ENCODE data around the gene HAL.

Gene HAL

GRCh38 chr12:95996034-95996658, at the start of gene HAL:
TSS of gene HAL (minus strand) at chr12:95996344. CDS start at chr12:95995910, 434 bp downstream.
- TF ChIP-seq GATA3 (IDR thresholded peaks at IDR 0.05; ENCODE audit: low read depth, low read length) (no peak), GATA2 (IDR thresholded peaks at IDR 0.05; ENCODE audit: low read depth, low read length) (no peak)

GRCh38 chr12:96045566-96045965, 49.4 kb upstream of the HAL start:
- no peak for TF ChIP-seq GATA2 (IDR thresholded peaks at IDR 0.05; ENCODE audit: low read depth, low read length)
- TF ChIP-seq GATA3 (IDR thresholded peaks at IDR 0.05; ENCODE audit: low read depth, low read length): no peak

- TF ChIP-seq GATA2 (IDR thresholded peaks at IDR 0.05; ENCODE audit: low read depth, low read length) (no peak), GATA3 (IDR thresholded peaks at IDR 0.05; ENCODE audit: low read depth, low read length) (no peak)
Observed at GRCh38 chr12:96044943-96045290, 48.8 kb upstream of the HAL start.

GRCh38 chr12:96044017-96044942, 48.1 kb upstream of the HAL start:
- no peak for TF ChIP-seq GATA3 (IDR thresholded peaks at IDR 0.05; ENCODE audit: low read depth, low read length)
- TF ChIP-seq GATA2 (IDR thresholded peaks at IDR 0.05; ENCODE audit: low read depth, low read length): no peak

- TF ChIP-seq GATA2 (IDR thresholded peaks at IDR 0.05; ENCODE audit: low read depth, low read length) (no peak), GATA3 (IDR thresholded peaks at IDR 0.05; ENCODE audit: low read depth, low read length) (no peak)
Observed at GRCh38 chr12:96041181-96041580, 45.0 kb upstream of the HAL start.

GRCh38 chr12:96040305-96041133, 44.4 kb upstream of the HAL start:
- TF ChIP-seq GATA2 (IDR thresholded peaks at IDR 0.05; ENCODE audit: low read depth, low read length) (no peak), GATA3 (IDR thresholded peaks at IDR 0.05; ENCODE audit: low read depth, low read length) (no peak)

- no peak for TF ChIP-seq GATA3 (IDR thresholded peaks at IDR 0.05; ENCODE audit: low read depth, low read length)
- TF ChIP-seq GATA2 (IDR thresholded peaks at IDR 0.05; ENCODE audit: low read depth, low read length): no peak
Observed at GRCh38 chr12:96039516-96039915, 43.4 kb upstream of the HAL start.

- no peak for TF ChIP-seq GATA2 (IDR thresholded peaks at IDR 0.05; ENCODE audit: low read depth, low read length)
- no peak for TF ChIP-seq GATA3 (IDR thresholded peaks at IDR 0.05; ENCODE audit: low read depth, low read length)
Observed at GRCh38 chr12:96036765-96037455, 40.8 kb upstream of the HAL start.

- TF ChIP-seq GATA3 (IDR thresholded peaks at IDR 0.05; ENCODE audit: low read depth, low read length): no peak
- 0 out of 2 replicates have a peak, but pooled peaks have one; percentile 3 for TF ChIP-seq GATA2 (IDR thresholded peaks at IDR 0.05; ENCODE audit: low read depth, low read length)
Observed at GRCh38 chr12:96035283-96036236, 39.4 kb upstream of the HAL start, which contains the start of gene LTA4H. TSS of gene LTA4H (minus strand) at chr12:96035587. CDS start at chr12:96035519, 68 bp downstream.

- no peak for TF ChIP-seq GATA3 (IDR thresholded peaks at IDR 0.05; ENCODE audit: low read depth, low read length)
- TF ChIP-seq GATA2 (IDR thresholded peaks at IDR 0.05; ENCODE audit: low read depth, low read length): no peak
Observed at GRCh38 chr12:96034621-96035282, 38.6 kb upstream of the HAL start.

- TF ChIP-seq GATA3 (IDR thresholded peaks at IDR 0.05; ENCODE audit: low read depth, low read length) (peak; percentile 82), GATA2 (IDR thresholded peaks at IDR 0.05; ENCODE audit: low read depth, low read length) (peak; percentile 62)
Observed at GRCh38 chr12:96033549-96034389, 37.6 kb upstream of the HAL start.
